ENCODE data around the gene ALDH1A3.

Gene ALDH1A3

DNA sequence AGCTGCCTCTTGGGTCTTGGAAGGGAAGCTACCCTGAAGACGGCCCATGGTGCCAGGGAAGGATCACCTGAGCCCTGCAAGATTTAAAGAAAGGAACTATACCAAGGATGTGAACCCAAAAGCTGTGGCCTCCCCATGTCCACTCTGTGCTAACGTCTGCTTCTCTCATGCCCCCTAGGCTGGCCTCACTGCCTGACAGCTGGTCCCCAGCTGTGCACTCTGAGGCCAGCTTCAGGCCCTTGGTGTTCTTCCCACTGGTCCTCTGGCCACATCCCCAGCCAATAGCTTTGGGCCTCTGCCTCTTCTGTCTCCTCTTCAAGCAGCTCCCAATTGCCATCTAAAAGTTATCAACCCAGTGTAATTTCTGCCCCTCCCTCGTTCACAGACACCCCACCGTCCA lies 34.3 kb downstream of the ALDH1A3 start:
- Histone ChIP-seq H3K27me3 (ENCODE audit: control insufficient read depth in 2 of 2, insufficient read depth in 2 of 2, low read length in 2 of 2) (no peaks in the 10 kb centered on the region), H3K36me3 (ENCODE audit: control insufficient read depth in 2 of 2, insufficient read depth in 2 of 2, low read length in 2 of 2) (peaks cover 6 to 14% of the 10 kb centered on the region in 2 donors), H3K9me3 (ENCODE audit: control insufficient read depth in 2 of 2, low read length in 2 of 2) (no peaks in the 10 kb centered on the region), H3K9ac (ENCODE audit: low read depth in 1 of 2, low read length in 2 of 2) (no peak overlapping the region), H3K27ac (ENCODE audit: low read depth in 2 of 2, low read length in 2 of 2) (no peak overlapping the region), H3K4me3 (ENCODE audit: low read length in 2 of 2) (no peak overlapping the region), H3K4me1 (ENCODE audit: control insufficient read depth in 2 of 2, insufficient read depth in 2 of 2, low read length in 2 of 2) (peaks cover 14 to 16% of the 10 kb centered on the region in 2 donors)

- peaks cover 6 to 14% of the 10 kb centered on the region in 2 donors for H3K36me3 ChIP-seq (ENCODE audit: control insufficient read depth in 2 of 2, insufficient read depth in 2 of 2, low read length in 2 of 2)
- H3K4me1 ChIP-seq (ENCODE audit: control insufficient read depth in 2 of 2, insufficient read depth in 2 of 2, low read length in 2 of 2) = peaks cover 14 to 17% of the 10 kb centered on the region in 2 donors
- H3K4me3 ChIP-seq (ENCODE audit: low read length in 2 of 2) = no peak overlapping the region
- no peak overlapping the region for H3K27ac ChIP-seq (ENCODE audit: low read depth in 2 of 2, low read length in 2 of 2)
- no peaks in the 10 kb centered on the region for H3K9me3 ChIP-seq (ENCODE audit: control insufficient read depth in 2 of 2, low read length in 2 of 2)
- H3K9ac ChIP-seq (ENCODE audit: low read depth in 1 of 2, low read length in 2 of 2) = no peak overlapping the region
- no peaks in the 10 kb centered on the region for H3K27me3 ChIP-seq (ENCODE audit: control insufficient read depth in 2 of 2, insufficient read depth in 2 of 2, low read length in 2 of 2)
These were observed 35.2 kb downstream of the ALDH1A3 start for GRCh38 chr15:100914876-100915275.

DNA sequence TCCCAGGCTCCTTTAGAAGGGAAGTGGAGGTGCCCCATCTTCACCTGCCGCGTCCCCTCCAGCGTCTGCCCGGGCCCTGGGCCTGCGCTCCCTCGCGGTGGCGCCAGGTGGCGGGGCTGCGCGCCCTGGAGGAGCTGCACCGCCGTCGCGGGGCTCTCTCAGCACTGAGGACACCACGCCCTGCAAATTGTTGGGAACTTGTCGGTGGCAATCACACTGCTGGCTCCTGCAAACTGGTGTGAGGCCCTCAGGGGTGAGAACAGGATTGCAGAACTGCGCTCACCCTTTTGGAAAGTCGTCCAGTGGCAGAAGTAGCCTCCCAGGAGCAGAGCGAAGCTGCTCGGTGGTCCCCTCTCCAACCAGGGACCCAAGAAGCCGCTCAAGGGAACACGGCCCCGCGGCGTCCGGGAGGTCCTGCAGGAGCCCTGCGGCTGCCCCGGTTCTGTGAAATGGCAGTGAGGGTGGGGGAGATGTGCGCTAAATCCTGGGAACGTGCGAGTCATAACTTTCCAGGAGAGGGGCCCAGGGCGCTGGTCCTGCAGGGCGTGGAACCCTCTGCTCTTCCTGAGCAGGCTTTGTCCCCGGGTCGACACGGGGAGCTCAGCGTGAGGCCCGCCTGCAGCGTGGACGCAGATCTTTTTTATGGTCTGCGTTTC lies 38.5 kb downstream of the ALDH1A3 start:
- Histone ChIP-seq H3K36me3 (ENCODE audit: control insufficient read depth in 2 of 2, insufficient read depth in 2 of 2, low read length in 2 of 2) (peaks cover 9 to 15% of the 10 kb centered on the region in 2 donors), H3K4me1 (ENCODE audit: control insufficient read depth in 2 of 2, insufficient read depth in 2 of 2, low read length in 2 of 2) (peaks cover 20 to 25% of the 10 kb centered on the region in 2 donors), H3K27ac (ENCODE audit: low read depth in 2 of 2, low read length in 2 of 2) (peak overlapping the region; percentile 84 to 86), H3K27me3 (ENCODE audit: control insufficient read depth in 2 of 2, insufficient read depth in 2 of 2, low read length in 2 of 2) (no peaks in the 10 kb centered on the region), H3K9ac (ENCODE audit: low read depth in 1 of 2, low read length in 2 of 2) (peak overlapping the region; percentile 81 to 84), H3K9me3 (ENCODE audit: control insufficient read depth in 2 of 2, low read length in 2 of 2) (no peaks in the 10 kb centered on the region), H3K4me3 (ENCODE audit: low read length in 2 of 2) (peak overlapping the region; percentile 86 to 91)

DNA sequence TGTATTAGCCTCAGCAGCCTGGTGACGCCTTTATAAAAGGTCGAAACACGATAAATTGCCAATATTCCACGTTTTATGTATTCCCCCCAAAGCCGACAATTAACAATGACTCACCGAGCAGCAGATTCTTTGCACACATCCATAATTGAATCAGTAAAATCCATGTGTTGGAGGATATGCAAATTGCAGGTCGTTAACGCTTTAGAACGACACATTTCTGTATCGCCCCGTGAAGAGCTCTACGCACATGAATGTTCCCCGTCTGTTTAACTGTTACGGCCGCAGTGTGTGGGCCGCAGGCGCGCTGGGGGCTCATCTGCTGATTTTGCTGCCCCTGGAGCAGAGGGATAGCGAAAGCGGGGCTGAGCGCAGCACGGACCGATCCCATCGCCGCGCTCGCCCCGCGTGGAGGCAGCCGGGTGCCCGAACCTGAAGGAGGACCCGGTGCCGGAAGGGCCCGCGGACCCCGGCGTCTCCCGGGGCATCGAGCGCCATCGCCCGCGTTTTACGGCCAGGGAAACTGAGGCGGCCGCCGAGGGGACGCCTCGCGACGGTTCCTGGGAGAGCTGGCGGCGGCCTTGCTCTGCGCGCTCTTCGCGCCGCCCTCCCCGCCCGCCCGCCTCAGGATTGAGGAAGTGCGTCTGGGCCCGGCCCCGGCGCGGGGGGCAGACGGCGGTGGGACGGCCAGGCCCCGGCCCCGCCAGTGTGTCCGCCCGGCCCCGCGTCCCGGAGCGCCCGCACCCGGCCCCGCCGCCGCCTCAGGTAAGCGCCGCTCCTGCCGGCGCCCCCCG lies 39.3 kb downstream of the ALDH1A3 start, which contains the start of gene LRRK1:
Gene LRRK1 (plus strand): TSS at position 668 of the 791 bp plus-strand sequence. CDS start 5,276 bp downstream, outside the sequence.
- Histone ChIP-seq H3K9me3 (ENCODE audit: control insufficient read depth in 2 of 2, low read length in 2 of 2) (no peaks in the 10 kb centered on the region), H3K27me3 (ENCODE audit: control insufficient read depth in 2 of 2, insufficient read depth in 2 of 2, low read length in 2 of 2) (no peaks in the 10 kb centered on the region), H3K9ac (ENCODE audit: low read depth in 1 of 2, low read length in 2 of 2) (peak within 1 kb of the TSS; percentile 81 to 84), H3K27ac (ENCODE audit: low read depth in 2 of 2, low read length in 2 of 2) (peak within 1 kb of the TSS; percentile 84 to 86), H3K4me1 (ENCODE audit: control insufficient read depth in 2 of 2, insufficient read depth in 2 of 2, low read length in 2 of 2) (peaks cover 20 to 25% of the 10 kb centered on the region in 2 donors), H3K4me3 (ENCODE audit: low read length in 2 of 2) (peak within 1 kb of the TSS; percentile 86 to 91), H3K36me3 (ENCODE audit: control insufficient read depth in 2 of 2, insufficient read depth in 2 of 2, low read length in 2 of 2) (peaks cover 9 to 15% of the 10 kb centered on the region in 2 donors)

DNA sequence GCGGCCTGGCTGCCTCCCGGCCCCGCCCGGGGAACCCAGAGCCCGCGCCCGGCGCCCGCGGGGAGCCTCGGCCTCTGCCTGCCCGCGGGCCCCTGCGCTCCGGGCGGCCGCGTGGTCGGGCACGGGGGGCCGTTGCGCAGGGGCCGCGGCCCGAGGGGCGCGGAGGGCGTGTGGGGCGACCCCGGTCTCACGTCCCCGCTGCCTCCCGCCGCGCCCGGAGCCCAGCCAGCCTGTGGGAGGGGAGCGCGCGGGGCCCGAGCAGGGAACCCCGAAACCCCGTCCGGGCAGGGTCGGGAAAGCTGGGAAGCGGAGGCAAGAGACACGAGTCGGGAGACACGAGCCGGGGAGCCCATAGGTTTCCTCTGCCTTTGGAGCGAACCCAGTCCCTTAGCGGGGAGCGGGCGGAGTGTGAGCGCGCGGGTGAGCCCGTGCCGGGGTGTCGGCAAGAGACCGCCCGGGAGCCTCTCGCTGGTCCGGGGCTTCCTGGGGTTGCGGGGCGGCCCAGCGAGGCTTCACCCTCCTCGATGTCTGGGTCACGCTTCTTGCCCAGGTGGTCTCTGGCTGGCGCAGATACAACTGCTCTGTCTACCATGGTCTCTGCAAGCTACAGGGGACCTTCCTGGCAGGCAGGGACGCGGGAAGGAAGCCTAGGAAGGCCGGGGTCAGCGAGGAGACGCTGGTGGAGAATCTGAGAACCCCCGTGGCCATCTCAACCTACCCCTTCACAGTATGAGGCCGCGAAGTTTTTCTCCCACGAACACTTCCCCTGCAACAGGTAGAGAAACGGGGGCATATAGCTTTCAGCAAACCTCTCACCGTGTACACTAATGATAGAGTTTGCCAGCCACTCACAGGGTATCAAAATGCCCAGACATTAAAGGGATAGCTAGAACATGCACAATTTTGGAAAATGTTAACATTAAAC lies 40.1 kb downstream of the ALDH1A3 start:
- H3K4me1 ChIP-seq (ENCODE audit: control insufficient read depth in 2 of 2, insufficient read depth in 2 of 2, low read length in 2 of 2) = peaks cover 20 to 22% of the 10 kb centered on the region in 2 donors
- H3K36me3 ChIP-seq (ENCODE audit: control insufficient read depth in 2 of 2, insufficient read depth in 2 of 2, low read length in 2 of 2) = peaks cover 11 to 16% of the 10 kb centered on the region in 2 donors
- H3K27ac ChIP-seq (ENCODE audit: low read depth in 2 of 2, low read length in 2 of 2) = peak overlapping the region; percentile 62 to 86
- no peaks in the 10 kb centered on the region for H3K9me3 ChIP-seq (ENCODE audit: control insufficient read depth in 2 of 2, low read length in 2 of 2)
- H3K27me3 ChIP-seq (ENCODE audit: control insufficient read depth in 2 of 2, insufficient read depth in 2 of 2, low read length in 2 of 2) = no peaks in the 10 kb centered on the region
- peak overlapping the region; percentile 84 to 86 for H3K4me3 ChIP-seq (ENCODE audit: low read length in 2 of 2)
- H3K9ac ChIP-seq (ENCODE audit: low read depth in 1 of 2, low read length in 2 of 2) = peak overlapping the region; percentile 68 to 84

DNA sequence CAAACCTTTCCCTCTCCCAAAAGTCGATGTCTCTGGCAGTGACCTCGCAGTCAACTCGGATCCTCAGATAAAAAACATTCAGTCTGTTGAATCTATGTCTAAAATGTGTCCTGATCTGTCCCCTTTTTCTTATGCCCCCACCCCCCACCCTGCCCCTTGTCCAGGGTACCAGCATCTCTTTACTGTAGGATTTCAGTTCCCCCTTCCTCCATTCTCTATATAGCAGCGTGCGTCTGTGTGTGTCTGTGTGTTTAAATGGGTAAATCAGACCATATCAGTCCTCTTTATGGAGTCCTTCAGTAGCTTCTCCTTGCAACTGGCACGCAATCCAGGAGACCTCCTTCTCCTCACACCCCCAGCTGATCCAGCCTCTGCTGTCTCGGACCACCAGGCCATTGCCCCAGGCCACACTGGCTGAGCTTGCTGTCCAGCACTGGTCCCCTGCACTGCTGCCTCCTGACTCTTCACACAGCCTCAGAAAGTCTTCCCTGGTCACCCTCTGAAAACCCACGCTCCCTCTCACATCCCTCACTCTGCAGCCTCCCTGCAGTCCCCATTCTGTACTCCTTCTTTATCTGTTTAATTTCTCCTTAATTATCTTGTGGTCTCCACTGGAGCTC lies 41.0 kb downstream of the ALDH1A3 start:
- Histone ChIP-seq H3K4me1 (ENCODE audit: control insufficient read depth in 2 of 2, insufficient read depth in 2 of 2, low read length in 2 of 2) (peaks cover 22 to 24% of the 10 kb centered on the region in 2 donors), H3K27ac (ENCODE audit: low read depth in 2 of 2, low read length in 2 of 2) (peak overlapping the region; percentile 56 to 62), H3K36me3 (ENCODE audit: control insufficient read depth in 2 of 2, insufficient read depth in 2 of 2, low read length in 2 of 2) (peaks cover 8 to 11% of the 10 kb centered on the region in 2 donors), H3K4me3 (ENCODE audit: low read length in 2 of 2) (peak overlapping the region in 1 of 2 donors; percentile 84), H3K9me3 (ENCODE audit: control insufficient read depth in 2 of 2, low read length in 2 of 2) (no peaks in the 10 kb centered on the region), H3K9ac (ENCODE audit: low read depth in 1 of 2, low read length in 2 of 2) (peak overlapping the region in 1 of 2 donors; percentile 84), H3K27me3 (ENCODE audit: control insufficient read depth in 2 of 2, insufficient read depth in 2 of 2, low read length in 2 of 2) (no peaks in the 10 kb centered on the region)

GRCh38 chr15:100922192-100923040 lies 42.8 kb downstream of the ALDH1A3 start:
- Histone ChIP-seq H3K27me3 (ENCODE audit: control insufficient read depth in 2 of 2, insufficient read depth in 2 of 2, low read length in 2 of 2) (no peaks in the 10 kb centered on the region), H3K9me3 (ENCODE audit: control insufficient read depth in 2 of 2, low read length in 2 of 2) (no peaks in the 10 kb centered on the region), H3K4me1 (ENCODE audit: control insufficient read depth in 2 of 2, insufficient read depth in 2 of 2, low read length in 2 of 2) (peaks cover 23 to 25% of the 10 kb centered on the region in 2 donors), H3K36me3 (ENCODE audit: control insufficient read depth in 2 of 2, insufficient read depth in 2 of 2, low read length in 2 of 2) (peaks cover 8 to 18% of the 10 kb centered on the region in 2 donors), H3K27ac (ENCODE audit: low read depth in 2 of 2, low read length in 2 of 2) (peak overlapping the region; percentile 68 to 70), H3K9ac (ENCODE audit: low read depth in 1 of 2, low read length in 2 of 2) (peak overlapping the region in 1 of 2 donors; percentile 10), H3K4me3 (ENCODE audit: low read length in 2 of 2) (peak overlapping the region in 1 of 2 donors; percentile 46)

DNA sequence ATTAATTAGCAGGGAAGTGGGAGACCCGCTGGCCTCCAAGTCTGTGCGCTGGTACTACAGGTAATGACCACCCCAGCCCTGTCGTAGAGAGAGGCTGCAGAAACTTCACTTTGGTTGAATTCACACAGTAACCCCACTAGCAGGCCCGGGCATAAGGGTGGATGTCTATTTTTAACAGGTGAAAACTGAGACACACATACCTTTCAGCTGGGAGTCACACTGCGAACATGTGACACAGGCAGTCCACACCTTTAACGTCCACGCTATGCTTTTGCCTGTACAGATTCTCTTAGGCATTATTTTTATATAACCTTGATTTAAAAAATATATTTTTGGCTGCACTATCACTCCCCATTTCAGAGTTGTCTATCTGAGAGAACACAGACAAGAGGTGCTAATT lies 43.4 kb downstream of the ALDH1A3 start:
- Histone ChIP-seq H3K9ac (ENCODE audit: low read depth in 1 of 2, low read length in 2 of 2) (no peak overlapping the region), H3K36me3 (ENCODE audit: control insufficient read depth in 2 of 2, insufficient read depth in 2 of 2, low read length in 2 of 2) (peaks cover 8 to 24% of the 10 kb centered on the region in 2 donors), H3K27me3 (ENCODE audit: control insufficient read depth in 2 of 2, insufficient read depth in 2 of 2, low read length in 2 of 2) (no peaks in the 10 kb centered on the region), H3K27ac (ENCODE audit: low read depth in 2 of 2, low read length in 2 of 2) (peak overlapping the region; percentile 68 to 70), H3K9me3 (ENCODE audit: control insufficient read depth in 2 of 2, low read length in 2 of 2) (no peaks in the 10 kb centered on the region), H3K4me1 (ENCODE audit: control insufficient read depth in 2 of 2, insufficient read depth in 2 of 2, low read length in 2 of 2) (peaks cover 18 to 19% of the 10 kb centered on the region in 2 donors), H3K4me3 (ENCODE audit: low read length in 2 of 2) (no peak overlapping the region)

Measured in mucosa of rectum (tissue), 2 donors.